ENCODE measurements around the gene PRRC2A. TPM values are rescaled to one million over a fixed set of nuclear protein-coding genes. Genes with fewer than 3 reads are reported as not detected.

The PRRC2A gene
- total and polyA plus RNA-seq, 7 donors, result 28.8 to 109 (median 44.1) TPM

DNA sequence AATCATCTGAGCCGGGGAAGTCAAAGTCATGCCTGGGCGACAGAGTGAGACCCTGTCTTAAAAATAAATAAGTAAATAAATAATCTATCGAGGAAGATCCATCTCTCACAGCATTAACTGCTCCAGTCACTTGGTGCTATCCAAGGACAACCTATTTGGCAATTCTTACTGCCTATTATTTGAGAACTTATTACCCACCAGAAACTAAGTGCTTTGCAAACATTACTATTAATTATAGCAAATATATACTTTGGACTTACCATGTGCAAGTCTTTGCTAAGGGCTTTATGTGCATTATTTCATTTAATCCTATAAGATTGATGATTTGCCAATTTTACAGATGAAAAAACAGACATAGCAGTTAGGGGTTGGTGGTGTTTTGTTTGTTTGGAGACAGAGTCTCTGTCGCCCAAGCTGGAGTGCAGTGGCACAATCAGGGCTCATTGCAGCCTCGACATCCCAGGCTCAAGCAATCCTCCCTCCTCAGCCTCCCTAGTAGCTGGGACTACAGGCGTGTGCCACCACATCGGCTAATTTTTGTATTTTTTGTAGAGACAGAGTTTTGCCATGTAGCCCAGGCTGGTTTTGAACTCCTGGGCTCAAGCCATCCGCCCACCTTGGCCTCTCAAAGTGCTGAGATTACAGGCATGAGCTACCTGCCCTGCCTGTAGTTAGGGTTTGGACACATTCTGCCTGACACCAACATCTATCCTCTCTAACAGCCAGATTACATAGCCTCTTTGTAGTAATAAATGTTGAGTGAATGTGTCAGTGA, 34.2 kb downstream of the PRRC2A start:
- H3K4me1 ChIP-seq, result peaks cover 0 to 47% (median 42%) of the 10 kb centered on the region in 4 donors
- intact Hi-C loops (cut with DNase I), result loop anchor here (5.0 kb wide), 1 partner anchor 543 kb away; no protein-coding TSS in a partner anchor
- 92 to 93% methylated on average over 8 of the region's 8 CpGs for WGBS, 2 donors

DNA sequence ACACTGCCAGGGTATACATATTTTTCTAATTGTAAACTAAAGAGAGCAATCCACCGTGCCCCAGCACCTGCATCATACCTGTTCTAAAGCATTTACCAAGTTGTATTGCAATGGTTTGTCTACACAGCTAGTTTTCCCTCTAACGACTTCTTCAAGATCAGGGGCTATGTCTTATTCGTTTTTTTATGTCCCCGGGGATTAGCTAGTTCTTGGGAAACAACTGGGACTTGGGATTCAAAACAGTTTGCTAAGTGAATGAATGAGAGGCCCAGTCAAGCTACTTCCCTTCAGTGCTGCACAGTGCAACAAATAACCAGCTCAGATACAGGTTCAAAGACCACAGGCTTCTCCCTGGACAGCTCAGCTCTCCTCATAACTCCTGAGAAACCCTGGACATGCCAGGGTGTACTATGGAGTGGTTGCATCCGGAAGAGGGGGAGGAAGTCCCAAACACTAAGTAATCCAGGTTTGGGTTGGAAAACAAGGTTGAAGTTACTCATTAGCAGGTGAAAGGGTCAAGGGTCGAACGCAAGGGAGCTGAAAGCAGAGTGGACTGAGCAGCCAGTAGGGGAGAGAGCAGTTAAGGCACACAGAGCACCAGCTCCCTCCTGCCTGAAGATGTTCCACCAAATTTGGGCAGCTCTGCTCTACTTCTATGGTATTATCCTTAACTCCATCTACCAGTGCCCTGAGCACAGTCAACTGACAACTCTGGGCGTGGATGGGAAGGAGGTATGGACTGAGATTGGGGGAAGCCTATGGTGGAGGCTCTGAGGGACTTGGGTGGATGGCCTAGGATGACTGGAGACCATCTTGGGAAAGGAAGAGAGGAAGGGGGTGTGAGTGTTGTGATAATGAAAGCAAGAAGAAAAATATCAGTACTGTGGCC, 35.1 kb downstream of the PRRC2A start, which contains the start of gene APOM:
Gene APOM (plus strand): TSS at position 546 of the 889 bp plus-strand sequence. CDS start 73 bp downstream, at position 619.
- Histone ChIP-seq H3K9me3 (no peaks in the 10 kb centered on the region), H3K27ac (no peak within 1 kb of the TSS), H3K4me1 (peaks cover 0 to 51% (median 43%) of the 10 kb centered on the region in 4 donors), H3K4me3 (no peak within 1 kb of the TSS), H3K36me3 (peaks cover 0 to 23% (median 0%) of the 10 kb centered on the region in 4 donors), H3K27me3 (no peaks in the 10 kb centered on the region)
- DNase-seq, result no peak
- TF ChIP-seq, protein P1, sequence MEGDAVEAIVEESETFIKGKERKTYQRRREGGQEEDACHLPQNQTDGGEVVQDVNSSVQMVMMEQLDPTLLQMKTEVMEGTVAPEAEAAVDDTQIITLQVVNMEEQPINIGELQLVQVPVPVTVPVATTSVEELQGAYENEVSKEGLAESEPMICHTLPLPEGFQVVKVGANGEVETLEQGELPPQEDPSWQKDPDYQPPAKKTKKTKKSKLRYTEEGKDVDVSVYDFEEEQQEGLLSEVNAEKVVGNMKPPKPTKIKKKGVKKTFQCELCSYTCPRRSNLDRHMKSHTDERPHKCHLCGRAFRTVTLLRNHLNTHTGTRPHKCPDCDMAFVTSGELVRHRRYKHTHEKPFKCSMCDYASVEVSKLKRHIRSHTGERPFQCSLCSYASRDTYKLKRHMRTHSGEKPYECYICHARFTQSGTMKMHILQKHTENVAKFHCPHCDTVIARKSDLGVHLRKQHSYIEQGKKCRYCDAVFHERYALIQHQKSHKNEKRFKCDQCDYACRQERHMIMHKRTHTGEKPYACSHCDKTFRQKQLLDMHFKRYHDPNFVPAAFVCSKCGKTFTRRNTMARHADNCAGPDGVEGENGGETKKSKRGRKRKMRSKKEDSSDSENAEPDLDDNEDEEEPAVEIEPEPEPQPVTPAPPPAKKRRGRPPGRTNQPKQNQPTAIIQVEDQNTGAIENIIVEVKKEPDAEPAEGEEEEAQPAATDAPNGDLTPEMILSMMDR (IDR thresholded peaks at IDR 0.05), result no peak
- TF ChIP-seq POLR2AphosphoS5 (IDR thresholded peaks at IDR 0.05), result no peak
- intact Hi-C loops (cut with DNase I), result no loop called here
- WGBS, 2 donors, result 39 to 75% methylated on average over 8 of the region's 8 CpGs

More for the DNA sequence above, 34.2 kb downstream of the PRRC2A start:
- Histone ChIP-seq H3K36me3 (peaks cover 0 to 25% (median 0%) of the 10 kb centered on the region in 4 donors), H3K27ac (no peak overlapping the region), H3K4me3 (no peak overlapping the region), H3K9me3 (no peaks in the 10 kb centered on the region), H3K27me3 (no peaks in the 10 kb centered on the region)
- TF ChIP-seq POLR2A (IDR thresholded peaks at IDR 0.05), result no peak
- no peak for DNase-seq

DNA sequence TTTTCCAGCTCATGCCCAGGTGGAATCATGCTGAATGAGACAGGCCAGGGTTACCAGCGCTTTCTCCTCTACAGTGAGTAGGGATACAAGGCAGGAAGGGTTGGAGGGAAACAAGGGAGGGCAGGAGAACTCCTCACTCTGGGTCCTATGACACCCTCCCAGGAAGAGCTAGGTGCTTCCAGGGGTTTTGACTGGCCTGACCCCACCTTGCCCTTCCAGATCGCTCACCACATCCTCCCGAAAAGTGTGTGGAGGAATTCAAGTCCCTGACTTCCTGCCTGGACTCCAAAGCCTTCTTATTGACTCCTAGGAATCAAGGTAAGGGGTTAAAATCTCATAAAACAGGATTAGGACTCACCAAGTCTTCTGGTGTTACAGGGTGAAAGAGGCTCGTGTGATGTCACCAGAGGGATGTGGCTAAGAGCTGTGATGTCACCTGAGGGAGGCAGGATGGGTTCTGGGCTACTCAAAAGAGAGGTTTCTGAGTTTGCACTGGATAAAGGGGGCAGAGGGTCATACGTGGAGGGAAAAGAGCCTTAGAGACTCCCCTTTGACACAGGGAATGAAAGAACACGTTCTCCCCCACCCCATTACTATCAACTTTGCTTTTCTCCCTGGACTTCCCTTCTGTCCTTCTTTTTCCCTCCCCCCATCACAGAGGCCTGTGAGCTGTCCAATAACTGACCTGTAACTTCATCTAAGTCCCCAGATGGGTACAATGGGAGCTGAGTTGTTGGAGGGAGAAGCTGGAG, 37.1 kb downstream of the PRRC2A start:
- H3K27ac ChIP-seq, result peak overlapping the region in 2 of 4 donors; percentile 5 to 98
- H3K4me1 ChIP-seq, result peaks cover 0 to 58% (median 47%) of the 10 kb centered on the region in 4 donors
- H3K4me3 ChIP-seq, result no peak overlapping the region
- WGBS, 2 donors, result 79 to 83% methylated on average over 6 of the region's 6 CpGs
- no peak for TF ChIP-seq EP300 (IDR thresholded peaks at IDR 0.05)
- no peak for TF ChIP-seq POLR2AphosphoS5 (IDR thresholded peaks at IDR 0.05)
- TF ChIP-seq POLR2A (IDR thresholded peaks at IDR 0.05), result no peak
- TF ChIP-seq, protein P1 (IDR thresholded peaks at IDR 0.05), result no peak
- no peaks in the 10 kb centered on the region for H3K27me3 ChIP-seq
- peaks cover 0 to 29% (median 7%) of the 10 kb centered on the region in 4 donors for H3K36me3 ChIP-seq
- DNase-seq, result no peak
- intact Hi-C loops (cut with DNase I), result no loop called here
- H3K9me3 ChIP-seq, result no peaks in the 10 kb centered on the region

DNA sequence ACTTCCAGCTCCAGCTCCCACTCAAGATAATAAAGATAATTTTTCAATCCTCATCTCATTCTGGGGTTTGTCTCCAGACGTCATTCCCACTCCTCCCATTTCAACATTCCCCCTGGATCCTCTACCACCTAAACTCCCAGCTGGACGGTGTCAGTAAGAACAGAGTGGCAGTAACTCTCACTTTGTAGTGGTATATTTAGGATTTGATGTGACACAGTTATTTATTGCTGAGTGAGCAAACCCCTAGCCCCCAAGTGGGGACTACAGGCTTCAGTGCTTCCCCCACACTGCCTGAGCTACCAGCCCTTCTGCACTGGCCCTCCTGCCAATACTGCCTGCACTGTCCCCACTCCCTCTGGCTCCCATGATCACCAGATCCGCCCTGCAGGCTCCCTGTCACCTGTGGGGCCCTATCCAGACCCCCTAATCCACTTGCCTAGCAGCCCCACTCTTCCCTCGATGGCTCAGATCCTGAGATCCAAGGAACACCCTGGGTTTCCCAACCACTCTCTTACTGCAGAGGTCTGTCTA, 37.7 kb downstream of the PRRC2A start:
- DNase-seq, result no peak
- peaks cover 0 to 30% (median 7%) of the 10 kb centered on the region in 4 donors for H3K36me3 ChIP-seq
- peak overlapping the region in 2 of 4 donors; percentile 5 to 98 for H3K27ac ChIP-seq
- H3K27me3 ChIP-seq, result no peaks in the 10 kb centered on the region
- intact Hi-C loops (cut with DNase I), result no loop called here
- no peak overlapping the region for H3K4me3 ChIP-seq
- peaks cover 0 to 59% (median 52%) of the 10 kb centered on the region in 4 donors for H3K4me1 ChIP-seq
- no peaks in the 10 kb centered on the region for H3K9me3 ChIP-seq
- 86 to 88% methylated on average over 4 of the region's 4 CpGs for WGBS, 2 donors
- no peak for TF ChIP-seq POLR2A (IDR thresholded peaks at IDR 0.05)
- TF ChIP-seq EP300 (IDR thresholded peaks at IDR 0.05), result no peak
- TF ChIP-seq, protein P1 (IDR thresholded peaks at IDR 0.05), result no peak
- TF ChIP-seq POLR2AphosphoS5 (IDR thresholded peaks at IDR 0.05), result no peak

All from sigmoid colon (tissue), 7 donors.